HCT116 (cell line): ENCODE results near the gene SAMMSON. TPM values are rescaled to one million over a fixed set of nuclear protein-coding genes. Genes with fewer than 3 reads are reported as not detected.

Experiments
- ATAC-seq: fragments of 200-7000 bp; cut with Tn5 transposase; 2 replicates; pipeline ENCODE4 v1.9.1; 2020; ENCODE audit warnings: mild to moderate bottlenecking, moderate library complexity
- BruUV-seq: library from RNA; stranded (reverse); fragments of 400-500 nt; replicated peaks from 2 replicates; lab custom pipeline; 2021; lab: Mats Ljungman, UMichigan
- CTCF ChIA-PET: fragments of 300-600 bp; sonication (Branson Sonifier 250); formaldehyde crosslinking; loops from one replicate; lab custom pipeline; 2021; ENCODE audit warnings: antibody characterized with exemption; lab: Charles Lee
- POLR2A ChIA-PET: fragments of 300-600, 350-600 bp; sonication (Branson Sonifier 250); formaldehyde crosslinking; loops from one replicate; lab custom pipeline; 2021; ENCODE audit warnings: antibody characterized with exemption; lab: Charles Lee
- RAD21 ChIA-PET, 2 experiments: fragments of 300-600 bp; sonication (Branson Sonifier 250); formaldehyde crosslinking; loops; one replicate each; lab custom pipeline; 2023; ENCODE audit warnings: low total read pairs in 2 of 2; ENCODE audit not compliant: uncharacterized antibody in 2 of 2, unreplicated experiment in 2 of 2, low non-redundant PET in 1 of 2; lab: Charles Lee
- DNase-seq: peaks from one replicate; pipeline ENCODE4 v3.0.0-alpha.2; 2010; ENCODE audit warnings: low read depth, low spot score
- H2AFZ ChIP-seq: fragments of 200-600 bp; shearing (Covaris generic), sonication (generic); 2 replicates; pipeline ENCODE4 v1.6.1; 2017; ENCODE audit warnings: low read depth, mixed run types, mixed read lengths, antibody characterized with exemption, low read length; ENCODE audit not compliant: poor library complexity, severe bottlenecking
- H3K27ac ChIP-seq: 2 replicates; pipeline ENCODE4 v1.5.1; 2012; ENCODE audit warnings: low read depth, low read length
- H3K27me3 ChIP-seq: fragments of 200-600 bp; sonication (generic); 2 replicates; pipeline ENCODE4 v1.6.1; 2016; ENCODE audit warnings: mixed run types, low read length, mixed read lengths; ENCODE audit not compliant: insufficient read depth
- H3K36me3 ChIP-seq, 2 experiments: fragments of 200-500 bp in 1 of 2; fragments of 200-600 bp in 1 of 2; sonication (Bioruptor generic) in 1 of 2; sonication (generic) in 1 of 2; 2 replicates each; pipeline versions ENCODE4 v1.5.1 to v1.6.1; 2014 to 2016; ENCODE audit warnings: low read length in 2 of 2, inconsistent platforms in 1 of 2, mixed read lengths in 1 of 2, mixed run types in 1 of 2; ENCODE audit not compliant: insufficient read depth in 2 of 2, control insufficient read depth in 1 of 2
- H3K4me1 ChIP-seq, 2 experiments: fragments of 200-600 bp in 1 of 2; sonication (generic) in 1 of 2; 2 replicates each; pipeline versions ENCODE4 v1.5.1 to v1.6.1; 2012 to 2017; ENCODE audit warnings: low read length in 2 of 2, inconsistent platforms in 1 of 2, mild to moderate bottlenecking in 1 of 2, mixed read lengths in 1 of 2, mixed run types in 1 of 2, moderate library complexity in 1 of 2; ENCODE audit not compliant: insufficient read depth in 2 of 2, control insufficient read depth in 1 of 2
- H3K4me2 ChIP-seq: fragments of 200-600 bp; sonication (generic); 2 replicates; pipeline ENCODE4 v1.6.1; 2017; ENCODE audit warnings: mixed run types, low read length, mixed read lengths
- H3K4me3 ChIP-seq, 2 experiments: fragments of 200-600 bp in 1 of 2; sonication (generic) in 1 of 2; replicated peaks in 1 of 2; 2 replicates each; pipeline ENCODE4 v1.5.1; 2011 to 2016; ENCODE audit warnings: low read length in 2 of 2, control low read depth in 1 of 2, low read depth in 1 of 2, mild to moderate bottlenecking in 1 of 2, mixed read lengths in 1 of 2, mixed run types in 1 of 2
- H3K79me2 ChIP-seq: fragments of 200-600 bp; sonication (generic); 2 replicates; pipeline ENCODE4 v1.6.1; 2017; ENCODE audit warnings: mild to moderate bottlenecking, mixed run types, low read length, moderate library complexity, mixed read lengths; ENCODE audit not compliant: insufficient read depth
- H3K9ac ChIP-seq: fragments of 200-600 bp; sonication (generic); 2 replicates; pipeline ENCODE4 v1.6.1; 2016; ENCODE audit warnings: low read length, mixed read lengths
- H3K9me2 ChIP-seq: fragments of 200-600 bp; sonication (generic), shearing (Covaris generic); 2 replicates; pipeline ENCODE4 v1.6.1; 2017; ENCODE audit warnings: mixed run types, mild to moderate bottlenecking, moderate library complexity; ENCODE audit not compliant: insufficient read depth
- H3K9me3 ChIP-seq, 2 experiments: fragments of 200-500 bp in 1 of 2; fragments of 200-600 bp in 1 of 2; sonication (Bioruptor generic) in 1 of 2; sonication (generic) in 1 of 2; 2 replicates each; pipeline ENCODE4 v1.6.1; 2014 to 2017; ENCODE audit warnings: low read length in 2 of 2, mixed read lengths in 2 of 2, inconsistent platforms in 1 of 2, low read depth in 1 of 2, mild to moderate bottlenecking in 1 of 2, mixed run types in 1 of 2, moderate library complexity in 1 of 2; ENCODE audit not compliant: control insufficient read depth in 1 of 2, insufficient read depth in 1 of 2
- H4K20me1 ChIP-seq: fragments of 200-600 bp; sonication (generic), shearing (Covaris generic); 2 replicates; pipeline ENCODE4 v1.6.1; 2017; ENCODE audit warnings: mixed run types, mild to moderate bottlenecking, moderate library complexity; ENCODE audit not compliant: insufficient read depth
- ATF3 ChIP-seq: IDR thresholded peaks from 2 replicates; pipeline ENCODE4 v1.6.1; 2012
- CBX3 ChIP-seq: IDR thresholded peaks from 2 replicates; pipeline ENCODE4 v1.6.1; 2012; ENCODE audit warnings: low read depth
- CEBPB ChIP-seq: IDR thresholded peaks from 2 replicates; pipeline ENCODE4 v1.6.1; 2012; ENCODE audit warnings: low read depth
- CTCF ChIP-seq, 3 experiments: fragments of 200-600 bp in 1 of 3; sonication (generic) in 1 of 3; IDR thresholded peaks in 2 of 3; conservative IDR thresholded peaks in 1 of 3; 2 replicates each; pipeline ENCODE4 v1.5.1; 2012 to 2017; ENCODE audit warnings: low read depth in 2 of 3, low read length in 2 of 3, antibody characterized with exemption in 1 of 3, borderline replicate concordance in 1 of 3, control low read depth in 1 of 3, mild to moderate bottlenecking in 1 of 3, mixed read lengths in 1 of 3, mixed run types in 1 of 3, moderate library complexity in 1 of 3; ENCODE audit not compliant: insufficient read depth in 1 of 3
- EGR1 ChIP-seq: IDR thresholded peaks from 2 replicates; pipeline ENCODE4 v1.6.1; 2012; ENCODE audit warnings: low read depth
- ELF1 ChIP-seq: IDR thresholded peaks from 2 replicates; pipeline ENCODE4 v1.6.1; 2012; ENCODE audit warnings: low read depth, borderline replicate concordance
- EZH2 ChIP-seq: fragments of 200-600 bp; sonication (generic); IDR thresholded peaks from 2 replicates; pipeline ENCODE4 v1.6.1; 2017; ENCODE audit warnings: antibody characterized with exemption, mixed run types
- EZH2phosphoT487 ChIP-seq: fragments of 200-600 bp; IDR thresholded peaks from 2 replicates; pipeline ENCODE4 v1.6.1; 2018; ENCODE audit warnings: antibody characterized with exemption, borderline replicate concordance
- FOSL1 ChIP-seq: IDR thresholded peaks from 2 replicates; pipeline ENCODE4 v1.6.1; 2012; ENCODE audit warnings: low read depth
- JUND ChIP-seq: IDR thresholded peaks from 2 replicates; pipeline ENCODE4 v1.6.1; 2012
- MAX ChIP-seq: IDR thresholded peaks from 2 replicates; pipeline ENCODE4 v1.6.1; 2012
- POLR2A ChIP-seq: IDR thresholded peaks from 2 replicates; pipeline ENCODE4 v1.7.0; 2011; ENCODE audit warnings: borderline replicate concordance; ENCODE audit not compliant: insufficient read depth, insufficient read length; ENCODE audit errors: extremely low read depth
- RAD21 ChIP-seq: IDR thresholded peaks from 2 replicates; pipeline ENCODE4 v1.6.1; 2012; ENCODE audit warnings: low read depth, mild to moderate bottlenecking
- REST ChIP-seq: IDR thresholded peaks from 2 replicates; pipeline ENCODE4 v1.6.1; 2012; ENCODE audit warnings: low read depth
- SIN3A ChIP-seq: IDR thresholded peaks from 2 replicates; pipeline ENCODE4 v1.6.1; 2012; ENCODE audit warnings: low read depth
- SP1 ChIP-seq: IDR thresholded peaks from 2 replicates; pipeline ENCODE4 v1.6.1; 2012; ENCODE audit warnings: low read depth
- SRF ChIP-seq: IDR thresholded peaks from 2 replicates; pipeline ENCODE4 v1.6.1; 2012; ENCODE audit warnings: low read depth
- TCF7L2 ChIP-seq: IDR thresholded peaks from 2 replicates; pipeline ENCODE4 v1.7.0; 2011; ENCODE audit warnings: borderline replicate concordance, inconsistent platforms; ENCODE audit not compliant: insufficient read depth, insufficient read length; ENCODE audit errors: extremely low read depth
- YY1 ChIP-seq: IDR thresholded peaks from 2 replicates; pipeline ENCODE4 v1.6.1; 2011; ENCODE audit warnings: low read length, low read depth, moderate library complexity, mild to moderate bottlenecking; ENCODE audit not compliant: insufficient replicate concordance; ENCODE audit errors: extremely low read depth
- ZBTB33 ChIP-seq: IDR thresholded peaks from 2 replicates; pipeline ENCODE4 v1.6.1; 2011; ENCODE audit warnings: mild to moderate bottlenecking, low read length, moderate library complexity; ENCODE audit not compliant: insufficient replicate concordance; ENCODE audit errors: extremely low read depth
- intact Hi-C: fragments of 100-400 bp; cut with micrococcal nuclease; formaldehyde crosslinking; loops from 2 replicates; pipeline ENCODE4 v1.10.0; 2022
- total RNA-seq: library from RNA; stranded (reverse); gene quantifications from one replicate; pipeline ENCODE4 v1.2.1, GENCODE V29; 2021; ENCODE audit not compliant: unreplicated experiment

Gene SAMMSON
- total RNA-seq, 1 experiment from 2014 or later = not detected

GRCh38 chr3:70096376-70097066, 97.0 kb downstream of the SAMMSON start:
- CTCF ChIA-PET = no interaction called here
- POLR2A ChIA-PET = no interaction called here

More at GRCh38 chr3:70096376-70097066, 97.0 kb downstream of the SAMMSON start:
- no peak overlapping the region for H3K4me3 ChIP-seq
- H3K36me3 ChIP-seq = no peaks in the 10 kb centered on the region
- no peak overlapping the region for H3K4me2 ChIP-seq
- H3K4me1 ChIP-seq = no peaks in the 10 kb centered on the region
- DNase-seq = no peak
- no peaks in the 10 kb centered on the region for H3K79me2 ChIP-seq
- H3K27me3 ChIP-seq = no peaks in the 10 kb centered on the region
- H3K27ac ChIP-seq = no peak overlapping the region
- RAD21 ChIA-PET = no interaction called here
- H3K9me3 ChIP-seq = no peaks in the 10 kb centered on the region
- H4K20me1 ChIP-seq = no peaks in the 10 kb centered on the region
- BruUV-seq = no TSS peak
- no peak for ATAC-seq
- H3K9me2 ChIP-seq = no peaks in the 10 kb centered on the region
- intact Hi-C loops = no loop called here
- no peak for TF ChIP-seq SRF
- no peak for TF ChIP-seq SIN3A
- TF ChIP-seq EGR1 = no peak
- TF ChIP-seq REST = no peak
- TF ChIP-seq JUND = no peak
- no peak for TF ChIP-seq YY1
- TF ChIP-seq TCF7L2 = no peak
- TF ChIP-seq SP1 = no peak
- TF ChIP-seq POLR2A = no peak
- TF ChIP-seq EZH2phosphoT487 = no peak
- TF ChIP-seq MAX = no peak
- no peak for TF ChIP-seq FOSL1
- TF ChIP-seq RAD21 = no peak
- TF ChIP-seq CBX3 = no peak
- no peak for TF ChIP-seq ELF1
- TF ChIP-seq ZBTB33 = no peak
- TF ChIP-seq CEBPB = no peak
- TF ChIP-seq ATF3 = no peak
- TF ChIP-seq EZH2 = no peak
- no peak for TF ChIP-seq CTCF (IDR thresholded peaks at IDR 0.05 in 2 of 3, conservative IDR thresholded peaks at IDR 0.05 in 1 of 3; ENCODE audit: borderline replicate concordance in 1 of 3, insufficient read depth in 1 of 3, low read depth in 2 of 3, low read length in 2 of 3)
- no peak overlapping the region for H3K9ac ChIP-seq
- H2AFZ ChIP-seq = no peak overlapping the region
